Neuronal stem cell (in vitro differentiated cells): ENCODE measurements around the gene SCYL3.
A peak's percentile ranks its signal among the peaks of the same experiment; 100 is the strongest.

Experiments
- DNase-seq: peaks from one replicate; pipeline ENCODE4 v3.0.0-alpha.2; 2013; ENCODE audit warnings: low spot score
- H2AFZ ChIP-seq: one replicate; pipeline ENCODE4 v1.6.1; 2013; ENCODE audit warnings: mild to moderate bottlenecking, low read length, inconsistent platforms
- H2AK5ac ChIP-seq: 2 replicates; pipeline ENCODE4 v1.6.1; 2013; ENCODE audit warnings: low read depth, mild to moderate bottlenecking, inconsistent platforms, low read length, moderate library complexity, mixed read lengths
- H2BK120ac ChIP-seq: 2 replicates; pipeline ENCODE4 v1.6.1; 2013; ENCODE audit warnings: low read depth, mild to moderate bottlenecking, inconsistent platforms, low read length, moderate library complexity, mixed read lengths
- H2BK12ac ChIP-seq: one replicate; pipeline ENCODE4 v1.6.1; 2013; ENCODE audit warnings: low read length, inconsistent platforms
- H2BK15ac ChIP-seq: 2 replicates; pipeline ENCODE4 v1.6.1; 2013; ENCODE audit warnings: mild to moderate bottlenecking, low read length, inconsistent platforms, mixed read lengths
- H2BK5ac ChIP-seq: one replicate; pipeline ENCODE4 v1.6.1; 2013; ENCODE audit warnings: inconsistent platforms, mild to moderate bottlenecking, low read length, moderate library complexity
- H3K14ac ChIP-seq: one replicate; pipeline ENCODE4 v1.6.1; 2013; ENCODE audit warnings: low read length, inconsistent platforms
- H3K18ac ChIP-seq: 2 replicates; pipeline ENCODE4 v1.6.1; 2013; ENCODE audit warnings: low read length, inconsistent platforms
- H3K23ac ChIP-seq: 2 replicates; pipeline ENCODE4 v1.6.1; 2013; ENCODE audit warnings: low read depth, mild to moderate bottlenecking, mixed read lengths, low read length, inconsistent platforms; ENCODE audit not compliant: poor library complexity
- H3K27ac ChIP-seq: replicated peaks from 3 replicates; pipeline ENCODE4 v1.5.1; 2013; ENCODE audit warnings: low read length, inconsistent platforms
- H3K27me3 ChIP-seq, 3 experiments: 2 replicates each; pipeline ENCODE4 v1.6.1; 2013; ENCODE audit warnings: low read length in 3 of 3, mild to moderate bottlenecking in 2 of 3, inconsistent platforms in 1 of 3, low read depth in 1 of 3, mixed read lengths in 1 of 3, moderate library complexity in 1 of 3; ENCODE audit not compliant: control insufficient read depth in 3 of 3, insufficient read depth in 3 of 3
- H3K36me3 ChIP-seq, 2 donors: replicated peaks in 1 of 2; 2 replicates each; pipeline ENCODE4 v1.6.1; 2013; ENCODE audit warnings: low read length in 2 of 2; ENCODE audit not compliant: control insufficient read depth in 2 of 2, insufficient read depth in 2 of 2
- H3K4ac ChIP-seq: 2 replicates; pipeline ENCODE4 v1.6.1; 2013; ENCODE audit warnings: inconsistent platforms, mild to moderate bottlenecking, low read length, moderate library complexity
- H3K4me1 ChIP-seq, 2 donors: 1 replicate in 1 of 2; 2 replicates in 1 of 2; pipeline ENCODE4 v1.6.1; 2013; ENCODE audit warnings: low read length in 2 of 2, low read depth in 1 of 2; ENCODE audit not compliant: control insufficient read depth in 2 of 2, insufficient read depth in 1 of 2
- H3K4me2 ChIP-seq: one replicate; pipeline ENCODE4 v1.6.1; 2013; ENCODE audit warnings: mild to moderate bottlenecking, low read length, inconsistent platforms; ENCODE audit not compliant: insufficient read depth, poor library complexity, severe bottlenecking
- H3K4me3 ChIP-seq, 2 donors: 2 replicates each; pipeline ENCODE4 v1.5.1; 2013; ENCODE audit warnings: low read length in 2 of 2, mild to moderate bottlenecking in 2 of 2, inconsistent platforms in 1 of 2, moderate library complexity in 1 of 2
- H3K79me1 ChIP-seq: one replicate; pipeline ENCODE4 v1.6.1; 2013; ENCODE audit warnings: low read depth, mild to moderate bottlenecking, inconsistent platforms, low read length, moderate library complexity
- H3K9ac ChIP-seq: one replicate; pipeline ENCODE4 v1.6.1; 2013; ENCODE audit warnings: mild to moderate bottlenecking, low read depth, low read length, inconsistent platforms; ENCODE audit not compliant: poor library complexity
- H3K9me3 ChIP-seq, 2 donors: replicated peaks in 1 of 2; 2 replicates each; pipeline versions ENCODE3 to v1.6.1; 2013; ENCODE audit warnings: low read length in 2 of 2, mild to moderate bottlenecking in 2 of 2, inconsistent platforms in 1 of 2, low read depth in 1 of 2, mixed read lengths in 1 of 2, moderate library complexity in 1 of 2; ENCODE audit not compliant: control insufficient read depth in 2 of 2, insufficient read depth in 1 of 2
- H4K8ac ChIP-seq: one replicate; pipeline ENCODE4 v1.6.1; 2013; ENCODE audit warnings: low read depth, mild to moderate bottlenecking, inconsistent platforms, low read length, moderate library complexity
- H4K91ac ChIP-seq: one replicate; pipeline ENCODE4 v1.6.1; 2013; ENCODE audit warnings: low read length, low read depth, mild to moderate bottlenecking, inconsistent platforms; ENCODE audit not compliant: poor library complexity
- WGBS, 2 donors: extraction: QIAGEN DNeasy Blood & Tissue Kit; methylation state at CpG; one replicate each; pipeline ENCODE4 v1.1.7; 2013; ENCODE audit warnings: missing lambda C conversion rate in 2 of 2, mixed read lengths in 1 of 2; ENCODE audit not compliant: insufficient read length in 2 of 2, insufficient replicate concordance in 1 of 2; ENCODE audit errors: extremely low coverage in 2 of 2; 5-methylcytosine and 5-hydroxymethylcytosine counted together

SCYL3 gene

DNA sequence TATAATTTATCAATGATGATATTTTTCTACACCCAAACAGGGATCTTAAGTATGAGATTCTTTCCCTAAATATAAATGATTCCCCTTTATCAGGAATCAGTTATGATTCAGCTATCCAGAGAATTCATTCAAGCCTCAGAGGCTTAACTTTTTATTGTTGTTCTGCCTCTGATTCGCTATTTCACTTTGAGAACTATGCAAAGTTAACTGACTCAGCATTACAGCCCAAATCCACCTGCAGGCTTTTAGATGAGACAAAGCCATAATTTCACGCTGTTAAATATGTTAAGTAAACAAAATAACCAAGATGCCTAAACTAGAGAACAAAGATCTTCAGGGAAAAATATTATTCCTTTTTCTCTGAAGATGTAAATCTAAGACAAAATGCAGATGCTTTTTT is 8.5 kb downstream of the SCYL3 start:
- H3K4ac ChIP-seq = no peak overlapping the region
- H3K27me3 ChIP-seq = no peaks in the 10 kb centered on the region
- H2AFZ ChIP-seq = no peak overlapping the region
- H2BK12ac ChIP-seq = no peak overlapping the region
- no peak overlapping the region for H4K8ac ChIP-seq
- peaks cover 4 to 51% of the 10 kb centered on the region in 2 donors for H3K36me3 ChIP-seq
- H3K9ac ChIP-seq = no peak overlapping the region
- no peaks in the 10 kb centered on the region for H3K79me1 ChIP-seq
- H3K14ac ChIP-seq = no peak overlapping the region
- H3K4me1 ChIP-seq = no peaks in the 10 kb centered on the region
- H3K4me3 ChIP-seq = no peak overlapping the region
- no peak overlapping the region for H2AK5ac ChIP-seq
- H3K23ac ChIP-seq = no peak overlapping the region
- no peak overlapping the region for H4K91ac ChIP-seq
- no peak overlapping the region for H3K18ac ChIP-seq
- no peaks in the 10 kb centered on the region for H3K9me3 ChIP-seq
- H2BK5ac ChIP-seq = no peak overlapping the region
- WGBS, 2 donors = no CpG with 5 or more reads among the region's 2 CpGs
- no peak overlapping the region for H2BK120ac ChIP-seq
- H2BK15ac ChIP-seq = no peak overlapping the region
- H3K27ac ChIP-seq = no peak overlapping the region
- no peak overlapping the region for H3K4me2 ChIP-seq
- DNase-seq = no peak

DNA sequence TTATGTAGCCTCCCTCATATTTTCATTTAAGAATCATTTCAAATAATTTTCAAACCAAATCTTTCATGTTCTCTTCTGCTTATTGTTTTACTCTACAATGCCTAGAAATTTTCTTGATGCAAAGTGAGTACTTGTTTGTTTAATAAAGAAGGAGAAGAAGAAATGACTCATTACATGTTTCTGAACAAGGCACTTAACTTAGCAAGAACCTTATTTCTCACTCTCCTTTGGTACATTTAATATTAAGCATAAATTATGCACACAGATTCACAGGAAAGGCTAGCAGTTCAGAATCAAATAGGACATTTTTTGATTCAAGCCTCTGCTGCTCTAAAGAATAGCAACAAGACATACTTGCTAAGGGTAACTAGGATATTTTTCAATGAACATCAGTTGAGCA is 9.1 kb downstream of the SCYL3 start:
- Histone ChIP-seq H3K9ac (no peak overlapping the region), H2BK5ac (no peak overlapping the region), H3K27ac (no peak overlapping the region), H3K36me3 (peaks cover 4 to 51% of the 10 kb centered on the region in 2 donors), H4K8ac (no peak overlapping the region), H3K18ac (no peak overlapping the region), H2BK120ac (no peak overlapping the region), H3K4me3 (no peak overlapping the region), H4K91ac (no peak overlapping the region), H2BK12ac (no peak overlapping the region), H3K27me3 (no peaks in the 10 kb centered on the region), H3K23ac (no peak overlapping the region), H3K9me3 (no peaks in the 10 kb centered on the region), H2AFZ (no peak overlapping the region), H3K79me1 (no peaks in the 10 kb centered on the region), H3K14ac (no peak overlapping the region), H3K4ac (no peak overlapping the region), H3K4me1 (no peaks in the 10 kb centered on the region), H2AK5ac (no peak overlapping the region), H2BK15ac (no peak overlapping the region), H3K4me2 (no peak overlapping the region)
- DNase-seq = no peak

DNA sequence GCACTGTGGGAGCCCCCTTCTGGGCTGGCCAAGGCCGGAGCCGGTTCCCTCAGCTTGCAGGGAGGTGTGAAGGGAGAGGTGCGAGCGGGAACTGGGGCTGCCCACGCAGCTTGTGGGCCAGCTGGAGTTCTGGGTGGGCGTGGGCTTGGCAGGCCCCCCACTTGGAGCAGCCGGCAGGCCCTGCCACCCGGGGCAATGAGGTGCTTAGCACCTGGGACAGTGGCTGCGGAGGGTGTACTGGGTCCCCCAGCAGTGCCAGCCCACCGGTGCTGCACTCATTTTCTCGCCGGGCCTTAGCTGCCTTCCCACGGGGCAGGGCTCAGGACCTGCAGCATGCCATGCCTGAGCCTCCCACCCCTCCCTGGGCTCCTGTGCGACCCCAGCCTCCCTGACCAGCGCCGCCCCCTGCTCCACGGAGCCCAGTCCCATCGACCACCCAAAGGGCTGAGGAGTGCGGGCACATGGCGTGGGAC is 11.6 kb downstream of the SCYL3 start:
- Histone ChIP-seq H2BK120ac (no peak overlapping the region), H3K27ac (no peak overlapping the region), H3K18ac (no peak overlapping the region), H3K9ac (no peak overlapping the region), H4K8ac (no peak overlapping the region), H3K4me2 (no peak overlapping the region), H2BK15ac (no peak overlapping the region), H2BK5ac (no peak overlapping the region), H3K27me3 (no peaks in the 10 kb centered on the region), H3K4ac (no peak overlapping the region), H4K91ac (no peak overlapping the region), H3K79me1 (no peaks in the 10 kb centered on the region), H3K4me1 (no peaks in the 10 kb centered on the region), H3K23ac (peak overlapping the region; percentile 55), H2BK12ac (no peak overlapping the region), H2AFZ (no peak overlapping the region), H3K36me3 (peaks cover 2 to 49% of the 10 kb centered on the region in 2 donors), H3K4me3 (no peak overlapping the region), H3K14ac (no peak overlapping the region), H3K9me3 (no peaks in the 10 kb centered on the region), H2AK5ac (no peak overlapping the region)
- no CpG with 5 or more reads among the region's 20 CpGs for WGBS, 2 donors
- DNase-seq = no peak

DNA sequence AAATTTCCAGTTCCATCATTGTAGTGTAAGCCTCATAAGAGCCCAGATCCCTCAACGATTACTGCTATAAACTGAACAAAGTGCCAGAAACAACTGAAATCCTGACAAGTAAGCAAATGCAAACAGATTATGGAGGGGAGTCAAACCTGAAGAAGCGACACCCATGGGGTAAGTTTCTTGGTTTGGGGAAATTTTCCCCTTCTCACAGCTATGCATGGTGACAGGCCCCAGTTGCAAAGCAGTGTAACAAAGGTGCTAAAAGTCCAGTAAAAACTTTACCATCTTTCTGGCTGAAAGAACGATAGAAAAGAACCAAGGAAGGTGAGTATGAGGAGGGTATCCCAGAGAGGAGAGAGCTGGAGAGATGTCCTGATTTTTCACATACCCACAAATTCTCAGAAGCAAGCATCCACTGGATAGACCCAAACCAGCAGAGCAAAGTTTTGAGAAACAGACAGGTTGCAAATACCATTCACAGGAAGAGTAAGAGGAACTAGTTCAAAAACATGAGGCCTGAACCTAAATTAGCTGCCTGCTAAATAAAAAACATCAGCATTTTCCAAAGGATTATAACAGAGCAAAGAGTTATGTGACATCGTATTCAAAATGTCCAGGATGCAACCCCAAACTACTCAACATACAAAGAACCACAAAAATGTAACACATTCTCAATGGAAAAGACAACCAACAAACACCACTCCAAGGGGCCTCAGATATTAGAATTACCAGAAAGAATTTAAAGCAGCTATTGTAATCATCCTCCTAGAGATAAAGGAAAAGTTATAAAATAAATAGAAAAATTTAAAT is 14.5 kb downstream of the SCYL3 start:
- no peak overlapping the region for H2BK5ac ChIP-seq
- no peak for DNase-seq
- H3K27me3 ChIP-seq = no peaks in the 10 kb centered on the region
- no CpG with 5 or more reads among the region's 4 CpGs for WGBS, 2 donors
- H3K79me1 ChIP-seq = no peaks in the 10 kb centered on the region
- no peak overlapping the region for H2AFZ ChIP-seq
- no peak overlapping the region for H3K4ac ChIP-seq
- no peak overlapping the region for H2BK15ac ChIP-seq
- no peak overlapping the region for H2BK12ac ChIP-seq
- H4K91ac ChIP-seq = no peak overlapping the region
- H3K23ac ChIP-seq = no peak overlapping the region
- no peak overlapping the region for H2BK120ac ChIP-seq
- no peak overlapping the region for H4K8ac ChIP-seq
- H3K4me3 ChIP-seq = no peak overlapping the region
- H3K14ac ChIP-seq = no peak overlapping the region
- H3K4me1 ChIP-seq = no peaks in the 10 kb centered on the region
- peaks cover 5 to 49% of the 10 kb centered on the region in 2 donors for H3K36me3 ChIP-seq
- no peak overlapping the region for H3K4me2 ChIP-seq
- H3K9ac ChIP-seq = no peak overlapping the region
- H3K18ac ChIP-seq = no peak overlapping the region
- H2AK5ac ChIP-seq = no peak overlapping the region
- H3K9me3 ChIP-seq = no peaks in the 10 kb centered on the region
- no peak overlapping the region for H3K27ac ChIP-seq
